Astrocyte of the cerebellum (primary cell): ENCODE data around the gene MYO19.

ENCODE experiments used
- DNase-seq: peaks from one replicate; pipeline ENCODE4 v3.0.0-alpha.2; 2011; ENCODE audit warnings: low read depth
- H3K4me3 ChIP-seq: 2 replicates; pipeline ENCODE4 v1.5.1; 2011; ENCODE audit warnings: mild to moderate bottlenecking, low read depth, low read length, moderate library complexity
- CTCF ChIP-seq: IDR thresholded peaks from 2 replicates; pipeline ENCODE4 v1.5.1; 2012; ENCODE audit warnings: low read length, low read depth, moderate library complexity, mild to moderate bottlenecking; ENCODE audit errors: missing control alignments
- in situ Hi-C: cut with HindIII; loops from 2 replicates; pipeline ENCODE4 v1.10.0; 2017; ENCODE audit warnings: low sequenced_read_pairs

MYO19 gene

GRCh38 chr17:36532435-36532975, 2.2 kb downstream of the MYO19 start:
- H3K4me3 ChIP-seq, result no peak overlapping the region
- in situ Hi-C loops, result no loop called here
- TF ChIP-seq CTCF, result no peak
- DNase-seq, result no peak

GRCh38 chr17:36529121-36529520, 5.5 kb downstream of the MYO19 start:
- no peak for DNase-seq
- TF ChIP-seq CTCF, result no peak
- H3K4me3 ChIP-seq, result no peak overlapping the region
- in situ Hi-C loops, result no loop called here

GRCh38 chr17:36527621-36528250, 6.9 kb downstream of the MYO19 start:
- no peak for TF ChIP-seq CTCF
- no peak for DNase-seq
- H3K4me3 ChIP-seq, result no peak overlapping the region
- in situ Hi-C loops, result no loop called here

- in situ Hi-C loops, result no loop called here
- TF ChIP-seq CTCF, result no peak
Observed at GRCh38 chr17:36525888-36526287, 8.8 kb downstream of the MYO19 start.

GRCh38 chr17:36525113-36525512, 9.6 kb downstream of the MYO19 start:
- in situ Hi-C loops, result no loop called here
- no peak overlapping the region for H3K4me3 ChIP-seq
- no peak for TF ChIP-seq CTCF
- no peak for DNase-seq

More at GRCh38 chr17:36525888-36526287, 8.8 kb downstream of the MYO19 start:
- no peak overlapping the region for H3K4me3 ChIP-seq
- DNase-seq, result no peak

- TF ChIP-seq CTCF, result no peak
- in situ Hi-C loops, result no loop called here
- no peak for DNase-seq
- no peak overlapping the region for H3K4me3 ChIP-seq
Observed at GRCh38 chr17:36524428-36524876, 10.2 kb downstream of the MYO19 start.
